H9 (cell line): ENCODE measurements around the gene MT1A. TPM values are rescaled to one million over a fixed set of nuclear protein-coding genes. Genes with fewer than 3 reads are reported as not detected.

ENCODE experiments used
- DNase-seq: peaks from one replicate; pipeline ENCODE4 v3.0.0-alpha.2; 2017
- H2AFZ ChIP-seq: one replicate; pipeline ENCODE4 v1.6.1; 2013; ENCODE audit warnings: mild to moderate bottlenecking, low read length, control low read depth, moderate library complexity
- H2AK5ac ChIP-seq: 2 replicates; pipeline ENCODE4 v1.6.1; 2013; ENCODE audit warnings: low read length, control low read depth, mixed read lengths; ENCODE audit not compliant: insufficient read length
- H2BK120ac ChIP-seq: one replicate; pipeline ENCODE4 v1.6.1; 2013; ENCODE audit warnings: low read depth, mild to moderate bottlenecking, low read length, control low read depth, inconsistent platforms; ENCODE audit not compliant: poor library complexity, severe bottlenecking
- H2BK12ac ChIP-seq: 2 replicates; pipeline ENCODE4 v1.6.1; 2013; ENCODE audit warnings: low read length, control low read depth, mixed read lengths, low read depth; ENCODE audit not compliant: insufficient read length
- H2BK15ac ChIP-seq: 2 replicates; pipeline ENCODE4 v1.6.1; 2013; ENCODE audit warnings: low read depth, low read length, control low read depth
- H2BK20ac ChIP-seq: one replicate; pipeline ENCODE4 v1.6.1; 2013; ENCODE audit warnings: low read depth, mild to moderate bottlenecking, low read length, control low read depth, inconsistent platforms; ENCODE audit not compliant: poor library complexity, severe bottlenecking
- H2BK5ac ChIP-seq: 2 replicates; pipeline ENCODE4 v1.6.1; 2013; ENCODE audit warnings: low read length, control low read depth, mixed read lengths; ENCODE audit not compliant: insufficient read length
- H3K14ac ChIP-seq: 2 replicates; pipeline ENCODE4 v1.6.1; 2013; ENCODE audit warnings: low read length, control low read depth; ENCODE audit not compliant: insufficient read depth
- H3K18ac ChIP-seq: 2 replicates; pipeline ENCODE4 v1.6.1; 2013; ENCODE audit warnings: low read depth, mild to moderate bottlenecking, mixed read lengths, low read length, control low read depth; ENCODE audit not compliant: insufficient read length
- H3K23ac ChIP-seq: 2 replicates; pipeline ENCODE4 v1.6.1; 2013; ENCODE audit warnings: low read length, control low read depth, mixed read lengths, low read depth; ENCODE audit not compliant: insufficient read length
- H3K23me2 ChIP-seq: 2 replicates; pipeline ENCODE4 v1.6.1; 2013; ENCODE audit warnings: low read depth, mild to moderate bottlenecking, mixed read lengths, low read length, control low read depth; ENCODE audit not compliant: insufficient read length, poor library complexity, severe bottlenecking
- H3K27ac ChIP-seq: 2 replicates; pipeline ENCODE4 v1.5.1; 2013; ENCODE audit warnings: low read length, control low read depth, mixed read lengths, low read depth; ENCODE audit not compliant: insufficient read length
- H3K27me3 ChIP-seq: 2 replicates; pipeline ENCODE4 v1.6.1; 2013; ENCODE audit warnings: low read length, control low read depth, inconsistent platforms; ENCODE audit not compliant: insufficient read depth
- H3K4ac ChIP-seq: 2 replicates; pipeline ENCODE4 v1.6.1; 2013; ENCODE audit warnings: low read depth, mild to moderate bottlenecking, control low read depth, inconsistent platforms, low read length, moderate library complexity
- H3K4me1 ChIP-seq: 2 replicates; pipeline ENCODE4 v1.6.1; 2013; ENCODE audit warnings: low read length, control low read depth, inconsistent platforms; ENCODE audit not compliant: insufficient read depth
- H3K4me2 ChIP-seq: 2 replicates; pipeline ENCODE4 v1.6.1; 2013; ENCODE audit warnings: low read length, control low read depth, mixed read lengths; ENCODE audit not compliant: insufficient read length, insufficient read depth
- H3K56ac ChIP-seq: 2 replicates; pipeline ENCODE4 v1.6.1; 2013; ENCODE audit warnings: low read depth, mild to moderate bottlenecking, mixed read lengths, low read length, control low read depth; ENCODE audit not compliant: insufficient read length
- H3K79me1 ChIP-seq: 2 replicates; pipeline ENCODE4 v1.6.1; 2013; ENCODE audit warnings: low read depth, mild to moderate bottlenecking, moderate library complexity, low read length, control low read depth, inconsistent platforms; ENCODE audit not compliant: insufficient read depth, poor library complexity, severe bottlenecking
- H3K79me2 ChIP-seq: 2 replicates; pipeline ENCODE4 v1.6.1; 2013; ENCODE audit warnings: low read length, control low read depth, inconsistent platforms; ENCODE audit not compliant: insufficient read depth
- H3K9ac ChIP-seq: 2 replicates; pipeline ENCODE4 v1.6.1; 2013; ENCODE audit warnings: low read length, control low read depth, mixed read lengths; ENCODE audit not compliant: insufficient read length; ENCODE audit errors: extremely low read depth
- H3K9me3 ChIP-seq: one replicate; pipeline ENCODE4 v1.6.1; 2013; ENCODE audit warnings: low read depth, low read length, inconsistent platforms; ENCODE audit not compliant: control insufficient read depth
- H3T11ph ChIP-seq: one replicate; pipeline ENCODE4 v1.6.1; 2013; ENCODE audit warnings: mild to moderate bottlenecking, low read length, control low read depth, inconsistent platforms
- H4K20me1 ChIP-seq: one replicate; pipeline ENCODE4 v1.6.1; 2013; ENCODE audit not compliant: control insufficient read depth, insufficient read length, insufficient read depth
- H4K5ac ChIP-seq: 2 replicates; pipeline ENCODE4 v1.6.1; 2013; ENCODE audit warnings: low read depth, mild to moderate bottlenecking, mixed read lengths, low read length, control low read depth; ENCODE audit not compliant: insufficient read length
- H4K8ac ChIP-seq: replicated peaks from 2 replicates; pipeline ENCODE4 v1.6.1; 2013; ENCODE audit warnings: low read length, control low read depth, mixed read lengths, low read depth; ENCODE audit not compliant: insufficient read length
- H4K91ac ChIP-seq: 2 replicates; pipeline ENCODE4 v1.6.1; 2013; ENCODE audit warnings: low read depth, mild to moderate bottlenecking, moderate library complexity, mixed read lengths, low read length, control low read depth; ENCODE audit not compliant: insufficient read length
- H3K27ac Mint-ChIP-seq, 3 experiments: 2 replicates in 2 of 3; 3 replicates in 1 of 3; pipeline ENCODE4 v1.8.0; 2020 to 2021; ENCODE audit warnings: mixed read lengths in 3 of 3, mild to moderate bottlenecking in 1 of 3, moderate library complexity in 1 of 3
- H3K27me3 Mint-ChIP-seq: 2 replicates; pipeline ENCODE4 v1.8.0; 2021; ENCODE audit warnings: low read depth, mild to moderate bottlenecking, moderate library complexity, mixed read lengths
- H3K36me3 Mint-ChIP-seq, 3 experiments: 2 replicates in 2 of 3; 3 replicates in 1 of 3; pipeline ENCODE4 v1.8.0; 2020 to 2021; ENCODE audit warnings: low read depth in 3 of 3, mixed read lengths in 3 of 3; ENCODE audit not compliant: insufficient read depth in 1 of 3
- H3K4me1 Mint-ChIP-seq, 2 experiments: 2 replicates each; pipeline ENCODE4 v1.8.0; 2020; ENCODE audit warnings: mixed read lengths in 2 of 2
- H3K4me3 Mint-ChIP-seq, 2 experiments: 2 replicates in 1 of 2; 3 replicates in 1 of 2; pipeline ENCODE4 v1.8.0; 2020 to 2021; ENCODE audit warnings: mild to moderate bottlenecking in 2 of 2, mixed read lengths in 2 of 2, moderate library complexity in 1 of 2
- H3K9me3 Mint-ChIP-seq, 2 experiments: 2 replicates in 1 of 2; 3 replicates in 1 of 2; pipeline ENCODE4 v1.8.0; 2020; ENCODE audit warnings: mild to moderate bottlenecking in 2 of 2, mixed read lengths in 2 of 2, moderate library complexity in 1 of 2
- WGBS: extraction: QIAGEN DNeasy Blood & Tissue Kit; methylation state at CpG from one replicate; pipeline ENCODE4 v1.1.7; 2013; ENCODE audit warnings: missing lambda C conversion rate, low lambda C conversion rate, mixed read lengths; ENCODE audit not compliant: insufficient read length; ENCODE audit errors: extremely low coverage; 5-methylcytosine and 5-hydroxymethylcytosine counted together
- total RNA-seq: library from RNA; stranded (reverse); gene quantifications from 2 replicates; pipeline ENCODE4 v1.2.1, GENCODE V29; 2021
- TF ChIP-seq, protein P1 (sequence below): fragments of 200-600 bp; sonication (generic); conservative IDR thresholded peaks from 3 replicates; pipeline ENCODE4 v1.8.0; 2021; ENCODE audit warnings: antibody characterized with exemption, mild to moderate bottlenecking

The MT1A gene
- total RNA-seq, 1 experiment from 2014 or later: not detected

DNA sequence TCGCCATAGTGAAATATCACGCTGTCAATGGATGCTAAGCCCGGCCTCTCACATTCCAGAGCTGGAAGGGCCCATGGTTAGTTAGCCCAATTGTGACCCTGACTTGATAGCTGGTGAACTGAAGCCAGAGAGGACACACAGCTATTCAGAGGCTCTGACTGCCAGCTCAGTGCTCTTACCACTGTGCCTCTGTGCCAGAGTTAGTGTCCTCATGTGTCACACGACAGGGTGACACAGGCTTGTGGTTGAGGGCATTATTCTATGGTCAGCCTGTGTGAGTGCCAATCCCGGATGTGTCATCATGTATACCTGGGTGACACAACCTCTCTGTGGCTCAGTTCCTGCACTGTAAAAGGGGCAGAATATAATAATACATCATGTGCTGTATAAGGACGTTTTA lies 41.4 kb downstream of the MT1A start:
- no peak overlapping the region for H3K27ac Mint-ChIP-seq
- DNase-seq: no peak
- Histone ChIP-seq H3K79me1 (no peaks in the 10 kb centered on the region), H2BK15ac (no peak overlapping the region), H2BK20ac (no peak overlapping the region), H3K23me2 (peaks cover 15% of the 10 kb centered on the region), H3K9me3 (no peaks in the 10 kb centered on the region), H3K4me1 (0 out of 2 replicates have a peak, but pooled peaks cover 2% of the 10 kb centered on the region), H2AK5ac (no peak overlapping the region), H3K27ac (no peak overlapping the region), H3K18ac (no peak overlapping the region), H3K14ac (no peak overlapping the region), H4K20me1 (no peaks in the 10 kb centered on the region), H3K4ac (no peak overlapping the region), H4K5ac (no peak overlapping the region), H3K23ac (no peak overlapping the region), H4K8ac (no peak overlapping the region), H2BK120ac (no peak overlapping the region), H3K56ac (no peak overlapping the region), H3K4me2 (no peak overlapping the region), H4K91ac (no peak overlapping the region), H2BK12ac (no peak overlapping the region), H3T11ph (no peak overlapping the region), H3K27me3 (no peaks in the 10 kb centered on the region; the same call in 1 of the 2 replicates), H2BK5ac (no peak overlapping the region), H3K9ac (no peak overlapping the region), H2AFZ (no peak overlapping the region), H3K79me2 (no peaks in the 10 kb centered on the region)
- H3K36me3 Mint-ChIP-seq: peaks cover 3 to 7% (median 5%) of the 10 kb centered on the region in 3 experiments; a peak in 4 of 7 replicates
- WGBS: no CpG with 5 or more reads among the region's 6 CpGs
- TF ChIP-seq, protein P1, sequence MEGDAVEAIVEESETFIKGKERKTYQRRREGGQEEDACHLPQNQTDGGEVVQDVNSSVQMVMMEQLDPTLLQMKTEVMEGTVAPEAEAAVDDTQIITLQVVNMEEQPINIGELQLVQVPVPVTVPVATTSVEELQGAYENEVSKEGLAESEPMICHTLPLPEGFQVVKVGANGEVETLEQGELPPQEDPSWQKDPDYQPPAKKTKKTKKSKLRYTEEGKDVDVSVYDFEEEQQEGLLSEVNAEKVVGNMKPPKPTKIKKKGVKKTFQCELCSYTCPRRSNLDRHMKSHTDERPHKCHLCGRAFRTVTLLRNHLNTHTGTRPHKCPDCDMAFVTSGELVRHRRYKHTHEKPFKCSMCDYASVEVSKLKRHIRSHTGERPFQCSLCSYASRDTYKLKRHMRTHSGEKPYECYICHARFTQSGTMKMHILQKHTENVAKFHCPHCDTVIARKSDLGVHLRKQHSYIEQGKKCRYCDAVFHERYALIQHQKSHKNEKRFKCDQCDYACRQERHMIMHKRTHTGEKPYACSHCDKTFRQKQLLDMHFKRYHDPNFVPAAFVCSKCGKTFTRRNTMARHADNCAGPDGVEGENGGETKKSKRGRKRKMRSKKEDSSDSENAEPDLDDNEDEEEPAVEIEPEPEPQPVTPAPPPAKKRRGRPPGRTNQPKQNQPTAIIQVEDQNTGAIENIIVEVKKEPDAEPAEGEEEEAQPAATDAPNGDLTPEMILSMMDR: no peak
- peaks cover 58% of the 10 kb centered on the region for H3K27me3 Mint-ChIP-seq
- peaks cover 37 to 45% of the 10 kb centered on the region in 2 experiments for H3K4me1 Mint-ChIP-seq
- H3K4me3 Mint-ChIP-seq: no peak overlapping the region
- no peaks in the 10 kb centered on the region; a peak in 1 of 5 replicates for H3K9me3 Mint-ChIP-seq
